ENCODE measurements around the gene DENND2A.

The DENND2A gene

DNA sequence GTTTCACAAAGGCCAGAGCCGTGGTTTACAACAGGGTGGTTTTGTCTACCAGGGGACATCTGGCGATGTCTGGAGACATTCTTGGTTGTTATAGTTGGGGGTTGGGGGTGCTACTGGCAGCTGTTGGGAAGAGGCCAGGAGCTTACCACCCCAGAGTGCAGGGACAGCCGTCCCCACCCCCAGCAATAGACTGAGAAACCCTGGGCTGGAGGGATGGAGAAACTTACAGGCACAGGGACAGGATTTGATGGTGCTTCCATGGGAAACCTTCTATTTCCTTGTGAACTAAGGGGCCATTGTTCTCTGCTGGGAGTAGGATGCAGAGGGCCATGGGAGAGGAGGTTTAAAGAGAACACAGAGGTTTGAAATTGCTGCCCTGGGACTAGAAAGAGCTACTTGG lies 43.0 kb upstream of the DENND2A start:
- TF ChIP-seq MYC (IDR thresholded peaks at IDR 0.05; ENCODE audit: low read depth, low read length) (no peak), MAX (IDR thresholded peaks at IDR 0.05; ENCODE audit: low read depth, low read length) (no peak), POLR2A (IDR thresholded peaks at IDR 0.05; ENCODE audit: extremely low read depth, insufficient read length) (no peak)
- TF ChIP-seq, protein P1, sequence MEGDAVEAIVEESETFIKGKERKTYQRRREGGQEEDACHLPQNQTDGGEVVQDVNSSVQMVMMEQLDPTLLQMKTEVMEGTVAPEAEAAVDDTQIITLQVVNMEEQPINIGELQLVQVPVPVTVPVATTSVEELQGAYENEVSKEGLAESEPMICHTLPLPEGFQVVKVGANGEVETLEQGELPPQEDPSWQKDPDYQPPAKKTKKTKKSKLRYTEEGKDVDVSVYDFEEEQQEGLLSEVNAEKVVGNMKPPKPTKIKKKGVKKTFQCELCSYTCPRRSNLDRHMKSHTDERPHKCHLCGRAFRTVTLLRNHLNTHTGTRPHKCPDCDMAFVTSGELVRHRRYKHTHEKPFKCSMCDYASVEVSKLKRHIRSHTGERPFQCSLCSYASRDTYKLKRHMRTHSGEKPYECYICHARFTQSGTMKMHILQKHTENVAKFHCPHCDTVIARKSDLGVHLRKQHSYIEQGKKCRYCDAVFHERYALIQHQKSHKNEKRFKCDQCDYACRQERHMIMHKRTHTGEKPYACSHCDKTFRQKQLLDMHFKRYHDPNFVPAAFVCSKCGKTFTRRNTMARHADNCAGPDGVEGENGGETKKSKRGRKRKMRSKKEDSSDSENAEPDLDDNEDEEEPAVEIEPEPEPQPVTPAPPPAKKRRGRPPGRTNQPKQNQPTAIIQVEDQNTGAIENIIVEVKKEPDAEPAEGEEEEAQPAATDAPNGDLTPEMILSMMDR (IDR thresholded peaks at IDR 0.05; ENCODE audit: low read depth, low read length), result no peak
- H3K4me3 ChIP-seq (ENCODE audit: low read depth, low read length), result no peak overlapping the region
- DNase-seq (ENCODE audit: low read depth), result no peak

DNA sequence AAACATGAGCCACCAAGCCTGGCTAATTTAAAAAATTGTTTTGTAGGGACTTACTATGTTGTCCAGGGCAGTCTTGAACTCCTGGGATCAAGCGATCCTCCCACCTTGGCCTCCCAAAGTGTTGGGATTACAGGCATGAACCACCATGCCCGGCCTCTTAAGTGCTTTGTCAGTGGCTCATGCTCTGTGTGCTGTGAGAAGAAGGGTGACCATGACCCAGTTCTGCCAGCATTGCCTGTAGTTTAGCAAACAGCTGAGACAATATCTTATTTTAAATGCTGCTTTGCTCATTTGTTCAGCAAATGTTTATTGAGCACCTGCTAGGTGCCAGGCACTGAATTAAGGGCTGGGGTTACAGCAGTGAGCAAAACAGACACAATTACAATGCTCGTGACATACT lies 41.2 kb upstream of the DENND2A start:
- no peak for DNase-seq (ENCODE audit: low read depth)
- TF ChIP-seq POLR2A (IDR thresholded peaks at IDR 0.05; ENCODE audit: extremely low read depth, insufficient read length) (no peak), MAX (IDR thresholded peaks at IDR 0.05; ENCODE audit: low read depth, low read length) (no peak), MYC (IDR thresholded peaks at IDR 0.05; ENCODE audit: low read depth, low read length) (no peak)
- TF ChIP-seq, protein P1 (IDR thresholded peaks at IDR 0.05; ENCODE audit: low read depth, low read length), result no peak
- H3K4me3 ChIP-seq (ENCODE audit: low read depth, low read length), result no peak overlapping the region

GRCh38 chr7:140680886-140681285 lies 40.3 kb upstream of the DENND2A start:
- H3K4me3 ChIP-seq (ENCODE audit: low read depth, low read length), result no peak overlapping the region
- no peak for DNase-seq (ENCODE audit: low read depth)
- TF ChIP-seq MYC (IDR thresholded peaks at IDR 0.05; ENCODE audit: low read depth, low read length) (no peak), MAX (IDR thresholded peaks at IDR 0.05; ENCODE audit: low read depth, low read length) (no peak), POLR2A (IDR thresholded peaks at IDR 0.05; ENCODE audit: extremely low read depth, insufficient read length) (no peak)
- TF ChIP-seq, protein P1 (IDR thresholded peaks at IDR 0.05; ENCODE audit: low read depth, low read length), result no peak

DNA sequence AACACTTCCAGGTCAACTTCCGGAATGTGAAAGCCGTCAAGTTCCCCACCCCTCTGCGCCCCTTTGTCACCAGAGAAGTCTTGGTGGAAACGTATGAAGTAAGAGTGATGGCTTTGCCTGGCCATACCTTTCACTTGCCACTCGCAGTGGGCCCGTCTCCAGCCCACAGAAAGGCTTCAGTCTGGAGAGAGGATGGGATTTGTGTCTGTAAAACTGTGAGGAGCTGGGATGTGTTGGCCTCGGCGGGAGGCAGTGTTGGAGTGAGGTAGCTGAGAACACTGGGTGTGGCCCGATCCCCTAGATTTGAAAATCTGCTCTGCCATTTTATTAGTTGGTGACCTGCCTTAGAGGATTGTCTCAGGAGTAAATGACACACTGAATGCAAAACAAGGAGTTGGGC lies 38.6 kb upstream of the DENND2A start:
- H3K4me3 ChIP-seq (ENCODE audit: low read depth, low read length), result no peak overlapping the region
- TF ChIP-seq MAX (IDR thresholded peaks at IDR 0.05; ENCODE audit: low read depth, low read length) (no peak), MYC (IDR thresholded peaks at IDR 0.05; ENCODE audit: low read depth, low read length) (no peak), POLR2A (IDR thresholded peaks at IDR 0.05; ENCODE audit: extremely low read depth, insufficient read length) (no peak)
- TF ChIP-seq, protein P1 (IDR thresholded peaks at IDR 0.05; ENCODE audit: low read depth, low read length), result no peak
- no peak for DNase-seq (ENCODE audit: low read depth)

DNA sequence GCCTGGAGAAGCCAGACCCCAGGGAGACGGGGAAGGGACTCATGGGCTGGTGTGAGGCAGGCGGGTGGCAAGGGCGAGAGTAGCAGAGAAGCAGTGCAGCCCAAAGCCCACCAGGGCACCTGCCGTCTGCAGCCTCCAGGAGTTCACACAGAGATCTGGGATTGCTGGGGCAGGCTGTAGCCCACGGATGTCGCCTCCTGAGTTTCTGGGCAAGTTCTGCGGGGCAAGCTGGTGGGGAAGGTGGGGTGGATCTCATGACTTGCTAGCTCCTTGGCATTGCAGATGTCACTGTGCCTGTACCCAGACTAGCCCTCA lies 38.2 kb upstream of the DENND2A start:
- DNase-seq (ENCODE audit: low read depth), result no peak
- no peak overlapping the region for H3K4me3 ChIP-seq (ENCODE audit: low read depth, low read length)
- TF ChIP-seq, protein P1 (IDR thresholded peaks at IDR 0.05; ENCODE audit: low read depth, low read length), result no peak
- no peak for TF ChIP-seq POLR2A (IDR thresholded peaks at IDR 0.05; ENCODE audit: extremely low read depth, insufficient read length)
- no peak for TF ChIP-seq MYC (IDR thresholded peaks at IDR 0.05; ENCODE audit: low read depth, low read length)
- no peak for TF ChIP-seq MAX (IDR thresholded peaks at IDR 0.05; ENCODE audit: low read depth, low read length)

Measured in NB4 (cell line).